A549 (cell line): ENCODE measurements around the gene C15orf39.

Experiments
- CTCF ChIP-seq: fragments of >200 bp; sonication (Bioruptor Twin); formaldehyde crosslinking; IDR thresholded peaks from 3 replicates; pipeline ENCODE4 v1.5.1; 2016
- EP300 ChIP-seq, 2 experiments: fragments of >200 bp; sonication (Bioruptor Twin); formaldehyde crosslinking; IDR thresholded peaks; 2 replicates in 1 of 2; 3 replicates in 1 of 2; pipeline ENCODE4 v1.6.1; 2016 to 2017
- JUNB ChIP-seq: fragments of >200 bp; sonication (Bioruptor Twin); formaldehyde crosslinking; IDR thresholded peaks from 2 replicates; pipeline ENCODE4 v1.6.1; 2016
- KDM1A ChIP-seq: fragments of 200-600 bp; sonication (generic); IDR thresholded peaks from 2 replicates; pipeline ENCODE4 v1.6.1; 2016; ENCODE audit warnings: low read depth, mild to moderate bottlenecking
- PHF8 ChIP-seq: fragments of 200-600 bp; sonication (generic); IDR thresholded peaks from 2 replicates; pipeline ENCODE4 v1.6.1; 2016; ENCODE audit warnings: low read depth, mild to moderate bottlenecking, antibody characterized with exemption, moderate library complexity, borderline replicate concordance
- POLR2A ChIP-seq: IDR thresholded peaks from 2 replicates; pipeline ENCODE4 v1.6.1; 2012; ENCODE audit warnings: mild to moderate bottlenecking, low read length

- TF ChIP-seq POLR2A (no peak), EP300 (IDR thresholded peaks at IDR 0.05) (no peak), JUNB (no peak), CTCF (no peak), KDM1A (no peak), PHF8 (no peak)
These were observed 33.5 kb downstream of the C15orf39 start for GRCh38 chr15:75235051-75235673.
